GM12801 (cell line): Measurements from ENCODE around the gene ACVR2B.

Experiments used
- TF ChIP-seq, protein P1 (sequence below): IDR thresholded peaks from one replicate; pipeline ENCODE4 v1.5.1; 2011; ENCODE audit warnings: control low read depth; ENCODE audit not compliant: insufficient read length; ENCODE audit errors: extremely low read depth

The ACVR2B gene

DNA sequence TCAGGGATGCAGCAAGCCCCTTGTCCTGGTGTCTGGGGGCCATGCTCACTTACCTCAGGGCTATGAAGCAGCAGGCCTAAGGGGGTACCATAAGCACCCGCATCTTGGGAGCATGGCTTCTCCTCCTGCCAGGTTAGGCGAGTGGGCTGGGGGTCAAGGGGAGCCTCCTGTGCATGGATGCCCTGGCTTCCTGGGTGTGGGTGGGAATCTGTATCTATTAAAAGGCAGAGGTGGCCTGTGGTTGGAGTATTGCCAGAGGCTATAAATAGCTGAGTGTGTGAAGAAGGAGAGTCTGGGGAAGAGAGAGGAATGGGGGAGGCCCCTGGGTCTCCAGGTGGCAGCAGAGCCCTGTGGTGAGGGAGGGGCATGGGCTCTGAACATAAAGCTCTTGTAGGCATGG is 19.5 kb downstream of the ACVR2B start:
- TF ChIP-seq, protein P1, sequence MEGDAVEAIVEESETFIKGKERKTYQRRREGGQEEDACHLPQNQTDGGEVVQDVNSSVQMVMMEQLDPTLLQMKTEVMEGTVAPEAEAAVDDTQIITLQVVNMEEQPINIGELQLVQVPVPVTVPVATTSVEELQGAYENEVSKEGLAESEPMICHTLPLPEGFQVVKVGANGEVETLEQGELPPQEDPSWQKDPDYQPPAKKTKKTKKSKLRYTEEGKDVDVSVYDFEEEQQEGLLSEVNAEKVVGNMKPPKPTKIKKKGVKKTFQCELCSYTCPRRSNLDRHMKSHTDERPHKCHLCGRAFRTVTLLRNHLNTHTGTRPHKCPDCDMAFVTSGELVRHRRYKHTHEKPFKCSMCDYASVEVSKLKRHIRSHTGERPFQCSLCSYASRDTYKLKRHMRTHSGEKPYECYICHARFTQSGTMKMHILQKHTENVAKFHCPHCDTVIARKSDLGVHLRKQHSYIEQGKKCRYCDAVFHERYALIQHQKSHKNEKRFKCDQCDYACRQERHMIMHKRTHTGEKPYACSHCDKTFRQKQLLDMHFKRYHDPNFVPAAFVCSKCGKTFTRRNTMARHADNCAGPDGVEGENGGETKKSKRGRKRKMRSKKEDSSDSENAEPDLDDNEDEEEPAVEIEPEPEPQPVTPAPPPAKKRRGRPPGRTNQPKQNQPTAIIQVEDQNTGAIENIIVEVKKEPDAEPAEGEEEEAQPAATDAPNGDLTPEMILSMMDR: no peak

DNA sequence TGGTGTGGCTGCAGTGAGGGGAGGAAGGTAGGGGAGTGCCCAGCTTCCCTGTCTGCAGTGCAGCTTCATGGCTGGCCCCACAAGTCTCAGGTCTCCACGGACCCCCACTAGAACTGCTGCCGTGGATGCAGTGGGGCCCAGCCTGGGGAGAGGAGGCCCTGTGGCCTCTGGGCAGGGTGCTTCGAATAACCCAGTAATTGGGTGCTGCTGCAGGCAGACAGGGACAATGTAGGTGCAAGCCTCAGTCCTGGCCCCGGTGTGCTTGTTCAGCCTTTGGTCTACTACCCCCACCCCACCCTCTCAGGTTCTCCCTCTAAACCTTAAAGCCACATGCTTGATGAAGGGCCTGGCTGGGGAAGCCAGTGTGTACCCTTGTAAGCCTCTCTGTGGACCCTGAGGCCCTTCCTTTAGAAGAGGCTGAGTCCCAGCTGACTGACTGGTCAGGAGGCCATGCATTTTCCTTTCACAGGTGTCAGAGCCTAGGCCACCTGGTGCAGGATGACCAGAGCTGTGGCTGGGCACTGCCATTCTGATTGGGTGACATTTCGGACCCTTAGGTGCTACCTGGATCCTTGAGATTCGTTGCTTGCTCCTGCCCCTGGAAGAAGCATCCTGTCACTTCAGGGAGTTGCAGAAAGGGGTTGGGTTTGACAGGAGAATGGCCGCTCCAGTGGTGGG is 21.4 kb downstream of the ACVR2B start:
- TF ChIP-seq, protein P1: no peak

DNA sequence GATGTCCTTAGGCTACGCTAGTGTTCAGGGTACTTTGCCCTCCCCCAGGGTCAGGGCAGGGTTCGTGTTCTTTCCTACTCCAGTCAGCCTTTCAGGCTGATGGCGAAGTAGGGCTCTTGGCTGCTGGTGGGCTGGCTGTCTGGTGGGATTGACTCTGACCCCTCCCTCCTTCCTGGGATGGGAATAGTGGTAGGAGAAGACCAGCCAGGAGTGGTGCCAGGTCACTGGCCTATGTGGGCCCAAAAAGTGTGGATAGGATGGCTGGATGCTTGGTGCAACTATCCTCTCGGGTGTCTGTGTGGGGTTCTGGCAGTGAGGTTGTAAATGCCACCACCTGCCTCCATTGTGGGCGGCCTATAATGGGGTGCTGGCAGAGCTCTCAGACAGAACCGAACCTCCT is 22.0 kb downstream of the ACVR2B start:
- TF ChIP-seq, protein P1: no peak

DNA sequence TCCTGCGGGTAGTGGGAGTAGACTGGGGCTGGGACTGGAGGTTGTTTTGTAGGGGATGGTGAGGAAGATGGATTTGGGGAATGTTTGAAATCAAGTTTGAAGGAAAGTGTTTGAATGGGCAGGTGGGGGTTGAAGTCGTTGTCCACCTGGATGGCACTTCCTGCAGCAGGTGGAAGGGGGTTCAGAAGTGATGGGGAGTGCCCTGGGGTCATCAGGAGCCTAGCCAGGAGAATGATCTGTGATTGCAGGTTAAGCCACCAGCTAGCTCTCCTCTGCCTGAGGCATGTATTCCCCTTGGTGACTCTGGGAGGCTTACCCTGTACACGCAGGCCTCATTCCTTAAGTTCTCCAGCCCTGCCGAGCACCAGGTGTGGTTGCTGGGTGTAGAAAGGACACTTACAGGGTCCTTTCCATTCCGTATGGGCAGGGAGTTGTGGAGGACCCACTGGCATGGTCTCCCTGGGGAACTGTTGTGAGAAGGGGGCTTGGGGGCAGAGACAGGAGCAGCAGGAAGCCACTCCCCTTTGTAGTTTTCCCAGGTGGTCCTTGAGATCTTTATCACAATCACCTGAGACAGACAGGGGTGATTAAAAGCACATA is 22.6 kb downstream of the ACVR2B start:
- TF ChIP-seq, protein P1: no peak

DNA sequence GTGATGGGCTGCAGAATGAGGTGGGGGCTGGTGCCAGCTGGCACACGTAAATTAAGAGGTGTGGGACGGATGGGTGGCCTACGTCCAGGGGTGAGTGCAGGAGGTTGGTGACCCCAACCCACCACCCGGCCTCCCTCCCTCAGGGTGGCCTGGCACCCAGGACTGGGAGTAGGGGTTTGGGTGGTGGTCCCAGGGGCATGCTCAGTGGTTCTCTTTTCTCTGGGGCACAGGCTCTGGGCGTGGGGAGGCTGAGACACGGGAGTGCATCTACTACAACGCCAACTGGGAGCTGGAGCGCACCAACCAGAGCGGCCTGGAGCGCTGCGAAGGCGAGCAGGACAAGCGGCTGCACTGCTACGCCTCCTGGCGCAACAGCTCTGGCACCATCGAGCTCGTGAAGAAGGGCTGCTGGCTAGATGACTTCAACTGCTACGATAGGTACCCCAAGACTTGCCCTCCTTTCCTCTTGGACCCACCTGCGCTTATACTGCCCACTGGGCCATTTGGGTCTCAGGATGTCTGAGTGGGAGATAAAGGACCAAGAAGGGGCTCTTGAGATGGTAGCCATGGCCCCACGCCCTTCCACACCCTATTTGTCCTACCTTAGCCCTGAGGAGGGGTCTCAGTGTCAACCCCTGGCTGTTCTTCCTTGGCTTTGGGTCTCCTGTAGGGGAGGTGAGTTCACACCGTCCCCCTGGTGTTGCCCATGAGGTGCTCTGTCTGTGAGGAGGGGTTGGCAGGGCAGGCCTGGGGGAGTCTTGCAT is 23.5 kb downstream of the ACVR2B start:
- TF ChIP-seq, protein P1: no peak

DNA sequence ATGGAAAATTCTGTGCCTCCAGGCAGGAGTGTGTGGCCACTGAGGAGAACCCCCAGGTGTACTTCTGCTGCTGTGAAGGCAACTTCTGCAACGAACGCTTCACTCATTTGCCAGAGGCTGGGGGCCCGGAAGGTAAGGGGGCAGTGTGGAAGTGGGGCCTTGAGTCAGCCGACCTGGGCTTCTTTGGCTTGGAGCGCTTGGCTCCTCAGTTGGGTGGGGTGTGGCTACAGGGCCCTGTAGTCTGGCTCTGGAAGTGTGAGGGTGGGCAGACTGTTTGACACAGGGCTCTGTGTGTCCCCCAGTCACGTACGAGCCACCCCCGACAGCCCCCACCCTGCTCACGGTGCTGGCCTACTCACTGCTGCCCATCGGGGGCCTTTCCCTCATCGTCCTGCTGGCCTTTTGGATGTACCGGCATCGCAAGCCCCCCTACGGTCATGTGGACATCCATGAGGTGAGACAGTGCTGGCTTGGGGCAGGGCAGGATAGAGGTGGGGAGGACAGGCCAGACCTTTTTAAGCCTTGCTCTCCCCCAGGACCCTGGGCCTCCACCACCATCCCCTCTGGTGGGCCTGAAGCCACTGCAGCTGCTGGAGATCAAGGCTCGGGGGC is 24.3 kb downstream of the ACVR2B start:
- TF ChIP-seq, protein P1: no peak

DNA sequence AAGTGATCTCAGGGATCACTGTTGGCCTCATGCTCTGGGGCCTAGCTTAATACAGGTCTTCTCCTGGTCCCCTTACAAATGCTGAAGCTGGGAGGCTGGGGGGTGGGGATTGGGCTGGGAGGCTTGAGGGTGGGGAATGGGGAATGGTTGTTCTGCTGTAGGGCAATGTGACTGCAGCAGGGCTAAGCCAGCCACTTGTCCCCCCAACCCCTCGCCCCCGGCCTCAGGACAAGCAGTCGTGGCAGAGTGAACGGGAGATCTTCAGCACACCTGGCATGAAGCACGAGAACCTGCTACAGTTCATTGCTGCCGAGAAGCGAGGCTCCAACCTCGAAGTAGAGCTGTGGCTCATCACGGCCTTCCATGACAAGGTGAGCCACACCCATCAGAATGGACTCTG is 25.2 kb downstream of the ACVR2B start:
- TF ChIP-seq, protein P1: no peak
